HCT116 (cell line): ENCODE data around the gene CAPN10.

Experiments used
- YY1 ChIP-seq: IDR thresholded peaks from 2 replicates; pipeline ENCODE4 v1.6.1; 2011; ENCODE audit warnings: low read length, low read depth, moderate library complexity, mild to moderate bottlenecking; ENCODE audit not compliant: insufficient replicate concordance; ENCODE audit errors: extremely low read depth
- TF ChIP-seq, protein P1 (sequence below), 3 experiments: fragments of 200-600 bp in 1 of 3; sonication (generic) in 1 of 3; IDR thresholded peaks in 2 of 3; conservative IDR thresholded peaks in 1 of 3; 2 replicates each; pipeline ENCODE4 v1.5.1; 2012 to 2017; ENCODE audit warnings: low read depth in 2 of 3, low read length in 2 of 3, antibody characterized with exemption in 1 of 3, borderline replicate concordance in 1 of 3, control low read depth in 1 of 3, mild to moderate bottlenecking in 1 of 3, mixed read lengths in 1 of 3, mixed run types in 1 of 3, moderate library complexity in 1 of 3; ENCODE audit not compliant: insufficient read depth in 1 of 3

DNA sequence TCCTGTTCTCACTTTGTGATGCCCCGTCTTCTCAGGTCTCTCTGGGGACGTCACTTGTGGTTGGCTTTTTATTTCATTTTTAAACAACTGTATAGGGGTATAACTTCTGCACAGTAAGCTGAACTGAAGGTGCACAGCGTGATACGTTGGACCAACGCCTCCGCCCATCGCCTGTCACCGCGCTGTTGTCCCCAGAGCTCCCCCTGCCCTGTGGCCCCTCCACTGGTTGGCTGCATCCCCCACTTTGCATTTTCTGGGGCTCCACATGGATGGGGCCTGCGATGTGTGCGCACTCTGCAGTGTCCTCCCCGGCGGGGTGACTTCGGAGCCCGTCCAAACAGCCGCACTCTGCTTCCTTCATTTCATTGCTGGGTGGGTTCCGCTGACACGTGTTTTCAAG lies 53.0 kb downstream of the CAPN10 start:
- no peak for TF ChIP-seq YY1
- TF ChIP-seq, protein P1, sequence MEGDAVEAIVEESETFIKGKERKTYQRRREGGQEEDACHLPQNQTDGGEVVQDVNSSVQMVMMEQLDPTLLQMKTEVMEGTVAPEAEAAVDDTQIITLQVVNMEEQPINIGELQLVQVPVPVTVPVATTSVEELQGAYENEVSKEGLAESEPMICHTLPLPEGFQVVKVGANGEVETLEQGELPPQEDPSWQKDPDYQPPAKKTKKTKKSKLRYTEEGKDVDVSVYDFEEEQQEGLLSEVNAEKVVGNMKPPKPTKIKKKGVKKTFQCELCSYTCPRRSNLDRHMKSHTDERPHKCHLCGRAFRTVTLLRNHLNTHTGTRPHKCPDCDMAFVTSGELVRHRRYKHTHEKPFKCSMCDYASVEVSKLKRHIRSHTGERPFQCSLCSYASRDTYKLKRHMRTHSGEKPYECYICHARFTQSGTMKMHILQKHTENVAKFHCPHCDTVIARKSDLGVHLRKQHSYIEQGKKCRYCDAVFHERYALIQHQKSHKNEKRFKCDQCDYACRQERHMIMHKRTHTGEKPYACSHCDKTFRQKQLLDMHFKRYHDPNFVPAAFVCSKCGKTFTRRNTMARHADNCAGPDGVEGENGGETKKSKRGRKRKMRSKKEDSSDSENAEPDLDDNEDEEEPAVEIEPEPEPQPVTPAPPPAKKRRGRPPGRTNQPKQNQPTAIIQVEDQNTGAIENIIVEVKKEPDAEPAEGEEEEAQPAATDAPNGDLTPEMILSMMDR (IDR thresholded peaks at IDR 0.05 in 2 of 3, conservative IDR thresholded peaks at IDR 0.05 in 1 of 3; ENCODE audit: borderline replicate concordance in 1 of 3, insufficient read depth in 1 of 3, low read depth in 2 of 3, low read length in 2 of 3) = no peak
